K562 (cell line): Measurements from ENCODE around the gene COA7. TPM values are rescaled to one million over a fixed set of nuclear protein-coding genes. Genes with fewer than 3 reads are reported as not detected.
A peak's percentile ranks its signal among the peaks of the same experiment; 100 is the strongest.

ENCODE experiments used
- ATAC-seq: fragments of 200-7000 bp; cut with Tn5 transposase; 3 replicates; pipeline ENCODE4 v1.9.1; 2020; ENCODE audit warnings: moderate library complexity
- BruUV-seq: library from RNA; stranded (reverse); fragments of 400-500 nt; replicated peaks from 2 replicates; lab custom pipeline; 2021; lab: Mats Ljungman, UMichigan
- CTCF ChIA-PET: fragments of 300-600 bp; formaldehyde crosslinking; extraction: SDS; loops from one replicate; lab custom pipeline; 2021; ENCODE audit warnings: low intra/inter-chr PET ratio; lab: Yijun Ruan, JAX
- POLR2A ChIA-PET: fragments of 300-600, 350-650 bp; sonication (Branson Sonifier 250); formaldehyde crosslinking; extraction: SDS; loops from one replicate; lab custom pipeline; 2021; ENCODE audit warnings: antibody characterized with exemption, inconsistent platforms; lab: Yijun Ruan, JAX
- DNase-seq, 4 experiments: peaks; one replicate each; pipeline versions ENCODE4 v3.0.0 to v3.0.0-alpha.2; 2011 to 2018; ENCODE audit warnings: low spot score in 3 of 4, mixed read lengths in 3 of 4; ENCODE audit errors: extremely low read depth in 1 of 4
- FAIRE-seq: peaks from 2 replicates; lab custom pipeline; 2011; peaks lifted over from hg19 to GRCh38; lab: Jason Lieb, UNC
- H2AFZ ChIP-seq: 2 replicates; pipeline ENCODE4 v1.6.0; 2011; ENCODE audit warnings: low read depth, low read length, control low read depth, inconsistent platforms
- H3K27ac ChIP-seq: fragments of 200-600 bp; 3 replicates; pipeline ENCODE4 v1.8.0; 2011; ENCODE audit warnings: low read depth, mild to moderate bottlenecking, control low read depth, inconsistent platforms, low read length, moderate library complexity, mixed read lengths; ENCODE audit errors: extremely low read depth
- H3K27me3 ChIP-seq, 2 experiments: fragments of 300-600 bp in 1 of 2; 2 replicates in 1 of 2; 3 replicates in 1 of 2; pipeline versions ENCODE4 v1.6.0 to v1.8.0; 2011; ENCODE audit warnings: inconsistent platforms in 2 of 2, low read length in 2 of 2, mild to moderate bottlenecking in 1 of 2, mixed read lengths in 1 of 2, moderate library complexity in 1 of 2; ENCODE audit not compliant: control insufficient read depth in 2 of 2, insufficient read depth in 2 of 2
- H3K36me3 ChIP-seq: fragments of 300-600 bp; 3 replicates; pipeline ENCODE4 v1.8.0; 2011; ENCODE audit warnings: mild to moderate bottlenecking, low read length, inconsistent platforms; ENCODE audit not compliant: control insufficient read depth, insufficient read depth
- H3K4me1 ChIP-seq, 2 experiments: fragments of 200-600 bp in 1 of 2; replicated peaks in 1 of 2; 2 replicates in 1 of 2; 3 replicates in 1 of 2; pipeline versions ENCODE4 v1.5.1 to v1.8.0; 2011; ENCODE audit warnings: inconsistent platforms in 2 of 2, low read length in 2 of 2, mild to moderate bottlenecking in 1 of 2, mixed read lengths in 1 of 2, moderate library complexity in 1 of 2; ENCODE audit not compliant: control insufficient read depth in 2 of 2, insufficient read depth in 2 of 2
- H3K4me2 ChIP-seq: 2 replicates; pipeline ENCODE4 v1.6.1; 2011; ENCODE audit warnings: low read length, control low read depth, inconsistent platforms, mixed read lengths; ENCODE audit not compliant: insufficient read depth
- H3K4me3 ChIP-seq: fragments of 200-600 bp; sonication (generic), shearing (Covaris generic); 2 replicates; pipeline ENCODE4 v1.5.1; 2016; ENCODE audit warnings: control low read depth, inconsistent platforms
- H3K79me2 ChIP-seq: fragments of 200-600 bp; 3 replicates; pipeline ENCODE4 v1.8.0; 2011; ENCODE audit warnings: low read length, inconsistent platforms; ENCODE audit not compliant: control insufficient read depth, insufficient read depth
- H3K9ac ChIP-seq, 2 experiments: 2 replicates each; pipeline versions ENCODE4 v1.6.0 to v1.6.1; 2011; ENCODE audit warnings: low read depth in 2 of 2, low read length in 2 of 2, control low read depth in 1 of 2, inconsistent platforms in 1 of 2, mild to moderate bottlenecking in 1 of 2, mixed read lengths in 1 of 2; ENCODE audit not compliant: insufficient read depth in 1 of 2
- H3K9me1 ChIP-seq: one replicate; pipeline ENCODE4 v1.6.0; 2011; ENCODE audit warnings: inconsistent platforms, mild to moderate bottlenecking, low read length, moderate library complexity; ENCODE audit not compliant: control insufficient read depth, insufficient read depth
- H3K9me3 ChIP-seq: replicated peaks from 2 replicates; pipeline ENCODE4 v1.5.1; 2011; ENCODE audit warnings: low read depth, low read length, inconsistent platforms; ENCODE audit not compliant: control insufficient read depth, insufficient read depth
- H4K20me1 ChIP-seq: replicated peaks from 2 replicates; pipeline ENCODE4 v1.6.1; 2011; ENCODE audit warnings: low read length, inconsistent platforms, mixed read lengths; ENCODE audit not compliant: control insufficient read depth, insufficient read depth
- ADNP ChIP-seq: fragments of 200-800 bp; sonication (Bioruptor generic); IDR thresholded peaks from 2 replicates; pipeline ENCODE4 v1.6.1; 2016; ENCODE audit warnings: missing genetic modification characterization, missing compliant biosample characterization
- E2F8 ChIP-seq: fragments of 450-650 bp; IDR thresholded peaks from 2 replicates; pipeline ENCODE4 v1.7.1; 2018; ENCODE audit warnings: mild to moderate bottlenecking, low read depth; ENCODE audit not compliant: partially characterized antibody
- HNRNPK ChIP-seq: fragments of 200-400 bp; formaldehyde crosslinking; IDR thresholded peaks from one replicate; pipeline ENCODE4 v1.6.1; 2018; ENCODE audit warnings: mild to moderate bottlenecking, low read depth, low read length; ENCODE audit not compliant: poor library complexity, severe bottlenecking
- KDM1A ChIP-seq, 2 experiments: fragments of 450-650 bp; IDR thresholded peaks; 2 replicates each; pipeline ENCODE4 v1.6.1; 2016; ENCODE audit warnings: mild to moderate bottlenecking in 2 of 2
- MCM5 ChIP-seq: fragments of 450-650 bp; IDR thresholded peaks from 2 replicates; pipeline ENCODE4 v1.6.1; 2016; ENCODE audit warnings: low read depth
- OTX1 ChIP-seq: fragments of 450-650 bp; formaldehyde crosslinking; IDR thresholded peaks from 2 replicates; pipeline ENCODE4 v1.4.0; 2022; ENCODE audit warnings: mild to moderate bottlenecking
- POLR2A ChIP-seq: fragments of 450-650 bp; conservative IDR thresholded peaks from 2 replicates; pipeline ENCODE4 v1.6.1; 2016
- POLR2AphosphoS5 ChIP-seq: IDR thresholded peaks from 2 replicates; pipeline ENCODE4 v1.6.1; 2011; ENCODE audit warnings: mild to moderate bottlenecking, low read depth, low read length, moderate library complexity; ENCODE audit not compliant: control insufficient read depth, insufficient read depth
- SMARCB1 ChIP-seq: IDR thresholded peaks from 2 replicates; pipeline ENCODE4 v1.6.1; 2011; ENCODE audit warnings: improper control_type of control experiment, low read depth; ENCODE audit not compliant: insufficient read length
- TCF7 ChIP-seq: sonication (generic); IDR thresholded peaks from 2 replicates; pipeline ENCODE4 v1.6.1; 2016; ENCODE audit warnings: antibody characterized with exemption, borderline replicate concordance
- TEAD1 ChIP-seq, 2 experiments: fragments of 450-650 bp in 1 of 2; sonication (generic) in 1 of 2; formaldehyde crosslinking; IDR thresholded peaks; 2 replicates each; pipeline versions ENCODE4 v1.4.0 to v1.8.0; 2020 to 2022; ENCODE audit warnings: mild to moderate bottlenecking in 2 of 2, missing genetic modification reagents in 1 of 2
- WGBS: fragments of 100-300 bp; shearing (Covaris generic); methylation state at CpG from one replicate; pipeline ENCODE4 v1.1.6; 2016; ENCODE audit warnings: low coverage, mixed read lengths; ENCODE audit not compliant: insufficient coverage; ENCODE audit errors: missing lambda C conversion rate; 5-methylcytosine and 5-hydroxymethylcytosine counted together
- in situ Hi-C: fragments of 300-500 bp; cut with MboI; formaldehyde crosslinking; loops from 4 replicates; pipeline ENCODE4 v1.15.0; 2018; ENCODE audit warnings: inconsistent platforms, mixed read lengths
- intact Hi-C: fragments of 100-400 bp; cut with micrococcal nuclease; formaldehyde crosslinking; loops from 2 replicates; pipeline ENCODE4 v1.14.2; 2022
- polyA plus RNA-seq, 8 experiments: library from polyadenylated mRNA; depleted of rRNA in 4 of 8; stranded (reverse) in 5 of 8; unstranded in 3 of 8; fragments of >200 nt; fragmentation: Nextera tagmentation in 2 of 8; fragmentation: Illumina TruSeq in 1 of 8; extraction: Ambion mirVana in 2 of 8; extraction: Trizol in 1 of 8; gene quantifications; 2 replicates each; pipeline versions ENCODE4 v1.2.1 to v1.2.3, GENCODE V29; 2011 to 2014; ENCODE audit warnings: inconsistent platforms in 1 of 8, missing spikeins in 1 of 8
- total RNA-seq, 7 experiments: library from RNA; depleted of rRNA in 6 of 7; stranded (reverse); fragments of >200 nt in 6 of 7; fragmentation: Illumina TruSeq in 2 of 7; extraction: Trizol in 2 of 7; gene quantifications; 2 replicates each; pipeline versions ENCODE4 v1.2.1 to v1.2.3, GENCODE V29; 2011 to 2021; ENCODE audit warnings: low replicate concordance in 1 of 7

Gene COA7
- total and polyA plus RNA-seq, 9 of the 15 experiments (the other 6 are each of a cell fraction or from before 2014, with no cell fraction given) = 19.4 to 82.8 (median 51.0) TPM

GRCh38 chr1:52684545-52684944 is 13.6 kb downstream of the COA7 start:
- ATAC-seq (no peak), FAIRE-seq (no peak), DNase-seq (no peak)
- BruUV-seq = no TSS peak
- H2AFZ ChIP-seq = no peak overlapping the region
- CTCF ChIA-PET = interaction anchor here (0.6 to 0.9 kb wide), 2 partner anchors 11 to 318 kb away, joined by 3 read pairs; partner anchors contain the start of gene CC2D1B
- no peak overlapping the region for H3K27ac ChIP-seq
- H3K4me3 ChIP-seq = no peak overlapping the region
- 0 out of 2 replicates have a peak, but pooled peaks have one; percentile 15 for TF ChIP-seq POLR2A
- TF ChIP-seq TEAD1 (CRISPR knock-in tag; IDR thresholded peaks at IDR 0.05) = no peak
- peak; percentile 50 for TF ChIP-seq HNRNPK
- in situ Hi-C loops = loop anchor here (10.0 to 25.0 kb wide), 2 partner anchors 280 to 547 kb away; partner anchors contain the start of genes ORC1, PRPF38A and ZFYVE9
- H3K9me1 ChIP-seq = no peaks in the 10 kb centered on the region
- H3K27me3 ChIP-seq = no peaks in the 10 kb centered on the region; a peak in 1 of 5 replicates
- H3K79me2 ChIP-seq = peaks cover 5% of the 10 kb centered on the region; the same call in 1 of the 3 replicates
- H3K4me1 ChIP-seq = no peaks in the 10 kb centered on the region; a peak in 1 of 5 replicates
- intact Hi-C loops = loop anchor here (5.0 kb wide), 1 partner anchor 282 kb away; the partner anchor contains the start of genes ORC1 and PRPF38A
- peaks cover 48% of the 10 kb centered on the region for H3K36me3 ChIP-seq
- H3K9me3 ChIP-seq = no peaks in the 10 kb centered on the region
- no peak overlapping the region for H3K9ac ChIP-seq
- POLR2A ChIA-PET = interaction anchor here (0.7 to 1.6 kb wide), 3 partner anchors 9 to 280 kb away, joined by 4 to 7 read pairs (median 4); partner anchors contain the start of genes ORC1 and PRPF38A
- H3K4me2 ChIP-seq = no peak overlapping the region
- WGBS = 88% methylated on average over 1 of the region's 1 CpG
- H4K20me1 ChIP-seq = 0 out of 2 replicates have a peak, but pooled peaks cover 4% of the 10 kb centered on the region

DNA sequence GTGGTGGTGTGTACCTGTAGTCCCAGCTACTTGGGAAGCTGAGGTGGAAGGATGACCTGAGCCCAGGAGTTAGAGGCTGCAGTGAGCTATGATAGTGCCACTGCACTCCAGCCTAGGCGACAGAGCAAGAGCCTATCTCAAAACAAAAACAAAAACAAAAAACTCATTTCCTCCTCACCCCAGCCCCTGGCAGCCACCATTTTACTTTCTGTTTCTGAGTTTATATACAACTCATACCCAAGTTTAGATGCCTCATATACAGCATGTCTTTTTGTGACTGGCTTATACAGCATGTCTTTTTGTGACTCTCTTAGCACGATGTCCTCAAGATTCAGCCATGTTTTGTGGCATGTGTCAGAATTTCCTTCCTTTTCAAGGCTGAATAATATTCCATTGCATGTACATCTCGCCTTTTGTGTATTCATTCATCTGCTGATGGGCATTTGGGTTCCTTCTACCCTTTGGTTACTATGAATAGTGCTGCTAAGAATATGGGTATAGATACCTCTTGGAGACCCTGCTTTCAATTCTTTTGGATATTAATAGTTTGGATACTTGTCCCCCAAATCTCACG is 14.7 kb downstream of the COA7 start:
- Histone ChIP-seq H4K20me1 (0 out of 2 replicates have a peak, but pooled peaks cover 4% of the 10 kb centered on the region), H3K9me1 (no peaks in the 10 kb centered on the region), H2AFZ (no peak overlapping the region), H3K9me3 (no peaks in the 10 kb centered on the region), H3K4me3 (no peak overlapping the region), H3K4me2 (no peak overlapping the region), H3K4me1 (no peaks in the 10 kb centered on the region; a peak in 1 of 5 replicates), H3K27ac (no peak overlapping the region), H3K79me2 (peaks cover 2% of the 10 kb centered on the region; the same call in 1 of the 3 replicates), H3K27me3 (no peaks in the 10 kb centered on the region; a peak in 1 of 5 replicates), H3K9ac (no peak overlapping the region), H3K36me3 (peaks cover 41% of the 10 kb centered on the region)
- in situ Hi-C loops (loop anchor here (10.0 to 25.0 kb wide), 2 partner anchors 279 to 546 kb away; partner anchors contain the start of genes ORC1, PRPF38A and ZFYVE9), intact Hi-C loops (loop anchor here (5.0 kb wide), 1 partner anchor 281 kb away; the partner anchor contains the start of genes ORC1 and PRPF38A)
- no peak for DNase-seq
- ChIA-PET POLR2A (interaction anchor here (0.6 to 1.6 kb wide), 3 partner anchors 8 to 498 kb away, joined by 3 to 7 read pairs (median 3); no protein-coding TSS in a partner anchor), CTCF (no interaction called here)
- no peak for FAIRE-seq
- no peak for ATAC-seq
- WGBS = 66% methylated on average over 4 of the region's 4 CpGs
- BruUV-seq = no TSS peak
- TF ChIP-seq OTX1 (CRISPR knock-in tag) = no peak
- TF ChIP-seq KDM1A (IDR thresholded peaks at IDR 0.05) = peak; percentile 47 to 53; a peak in 2 of 4 replicates
- TF ChIP-seq POLR2A = peak; percentile 45; the same call in 1 of the 2 replicates
- peak; percentile 19 for TF ChIP-seq E2F8
- TF ChIP-seq TCF7 = no peak
- TF ChIP-seq MCM5 = no peak
- TF ChIP-seq ADNP (tag) = 0 out of 2 replicates have a peak, but pooled peaks have one; percentile 30
- TF ChIP-seq POLR2AphosphoS5 = 0 out of 2 replicates have a peak, but pooled peaks have one; percentile 7
- no peak for TF ChIP-seq SMARCB1
